Spleen (tissue), 7 donors: Measurements from ENCODE around the gene GID8.
A peak's percentile ranks its signal among the peaks of the same experiment; 100 is the strongest.

ENCODE experiments used
- CTCF ChIP-seq, 11 experiments: fragments of 200-600 bp in 7 of 11; fragments of 450-650 bp in 4 of 11; sonication (generic) in 4 of 11; IDR thresholded peaks in 8 of 11; conservative IDR thresholded peaks in 3 of 11; 1 replicate in 7 of 11; 2 replicates in 4 of 11; pipeline versions ENCODE4 v1.4.0 to v1.8.0; 2016 to 2021; ENCODE audit warnings: antibody characterized with exemption in 11 of 11, inconsistent platforms in 4 of 11, mild to moderate bottlenecking in 1 of 11
- POLR2A ChIP-seq, 3 donors: fragments of 450-650 bp; IDR thresholded peaks; one replicate each; pipeline ENCODE4 v1.5.1; 2017; ENCODE audit warnings: antibody characterized with exemption in 3 of 3, mild to moderate bottlenecking in 1 of 3
- POLR2AphosphoS5 ChIP-seq, 3 donors: sonication (generic); formaldehyde crosslinking; IDR thresholded peaks; one replicate each; pipeline ENCODE4 v1.5.1; 2017; ENCODE audit warnings: antibody characterized with exemption in 3 of 3
- donor health status: DM: no; HTN: no; CAD: no; lungs with moderate emphysema.
- donor health status: DM: no; HTN: no; CAD: no.
- donor health status: DM: no; HTN: no; CAD: no.

GRCh38 chr20:62977613-62978560 lies 39.9 kb downstream of the GID8 start:
- TF ChIP-seq CTCF (IDR thresholded peaks at IDR 0.05 in 8 of 11, conservative IDR thresholded peaks at IDR 0.05 in 3 of 11) = no peak
- TF ChIP-seq POLR2A (IDR thresholded peaks at IDR 0.05) = no peak
- TF ChIP-seq POLR2AphosphoS5 (IDR thresholded peaks at IDR 0.05) = peak in 2 of 3 donors; percentile 33 to 53
